Tibial nerve (tissue), 3 donors: Measurements from ENCODE around the gene LIFR.

Experiments
- POLR2A ChIP-seq, 2 donors: fragments of 450-650 bp; IDR thresholded peaks; one replicate each; pipeline ENCODE4 v1.6.1; 2017; ENCODE audit warnings: antibody characterized with exemption in 2 of 2, mild to moderate bottlenecking in 2 of 2, moderate library complexity in 2 of 2
- TF ChIP-seq, protein P1 (sequence below), 5 experiments: fragments of 200-600 bp in 3 of 5; fragments of 450-650 bp in 2 of 5; sonication (generic) in 3 of 5; IDR thresholded peaks; one replicate each; pipeline ENCODE4 v1.5.1; 2016 to 2019; ENCODE audit warnings: antibody characterized with exemption in 5 of 5, mild to moderate bottlenecking in 3 of 5, moderate library complexity in 2 of 5

DNA sequence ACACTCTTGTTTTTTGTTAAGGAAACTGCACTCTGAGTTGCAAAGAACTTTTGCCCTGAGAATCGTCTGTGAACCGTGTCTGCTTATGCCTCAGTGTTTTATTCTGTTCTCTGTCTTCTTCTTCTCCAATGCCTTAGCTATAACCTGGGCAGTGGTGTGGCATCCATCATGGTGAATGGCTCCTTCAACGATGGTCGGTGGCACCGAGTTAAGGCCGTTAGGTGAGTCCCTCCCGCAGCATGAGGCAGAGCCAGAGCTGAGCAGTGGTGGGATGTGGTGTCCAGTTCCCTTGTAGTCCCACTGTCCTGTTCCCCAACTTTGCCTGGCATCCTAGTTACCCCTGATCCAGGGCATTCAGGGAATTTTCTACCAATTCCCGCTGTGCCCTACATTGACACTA, 98.3 kb downstream of the LIFR start:
- TF ChIP-seq, protein P1, sequence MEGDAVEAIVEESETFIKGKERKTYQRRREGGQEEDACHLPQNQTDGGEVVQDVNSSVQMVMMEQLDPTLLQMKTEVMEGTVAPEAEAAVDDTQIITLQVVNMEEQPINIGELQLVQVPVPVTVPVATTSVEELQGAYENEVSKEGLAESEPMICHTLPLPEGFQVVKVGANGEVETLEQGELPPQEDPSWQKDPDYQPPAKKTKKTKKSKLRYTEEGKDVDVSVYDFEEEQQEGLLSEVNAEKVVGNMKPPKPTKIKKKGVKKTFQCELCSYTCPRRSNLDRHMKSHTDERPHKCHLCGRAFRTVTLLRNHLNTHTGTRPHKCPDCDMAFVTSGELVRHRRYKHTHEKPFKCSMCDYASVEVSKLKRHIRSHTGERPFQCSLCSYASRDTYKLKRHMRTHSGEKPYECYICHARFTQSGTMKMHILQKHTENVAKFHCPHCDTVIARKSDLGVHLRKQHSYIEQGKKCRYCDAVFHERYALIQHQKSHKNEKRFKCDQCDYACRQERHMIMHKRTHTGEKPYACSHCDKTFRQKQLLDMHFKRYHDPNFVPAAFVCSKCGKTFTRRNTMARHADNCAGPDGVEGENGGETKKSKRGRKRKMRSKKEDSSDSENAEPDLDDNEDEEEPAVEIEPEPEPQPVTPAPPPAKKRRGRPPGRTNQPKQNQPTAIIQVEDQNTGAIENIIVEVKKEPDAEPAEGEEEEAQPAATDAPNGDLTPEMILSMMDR (IDR thresholded peaks at IDR 0.05) = no peak
- TF ChIP-seq POLR2A (IDR thresholded peaks at IDR 0.05) = no peak
